SJSA1 (cell line): ENCODE measurements around the gene MEOX1. TPM values are rescaled to one million over a fixed set of nuclear protein-coding genes. Genes with fewer than 3 reads are reported as not detected.

Experiments used
- DNase-seq, 2 experiments: peaks; one replicate each; pipeline ENCODE4 v3.0.0-alpha.2; 2015 to 2020; ENCODE audit warnings: low spot score in 2 of 2, low read depth in 1 of 2
- H3K27ac ChIP-seq: fragments of 250-450 bp; sonication (Bioruptor Pico); 2 replicates; pipeline ENCODE4 v1.5.1; 2020; ENCODE audit warnings: mild to moderate bottlenecking, moderate library complexity
- H3K27me3 ChIP-seq: fragments of 250-450 bp; sonication (Bioruptor Pico); replicated peaks from 2 replicates; pipeline ENCODE4 v1.5.1; 2020; ENCODE audit warnings: mild to moderate bottlenecking, moderate library complexity
- H3K36me3 ChIP-seq: fragments of 250-450 bp; sonication (Bioruptor Pico); 2 replicates; pipeline ENCODE4 v1.5.1; 2020; ENCODE audit warnings: mild to moderate bottlenecking
- H3K4me1 ChIP-seq: fragments of 250-450 bp; sonication (Bioruptor Pico); replicated peaks from 2 replicates; pipeline ENCODE4 v1.6.1; 2021; ENCODE audit warnings: mild to moderate bottlenecking
- H3K4me3 ChIP-seq: fragments of 250-450 bp; sonication (Bioruptor Pico); 2 replicates; pipeline ENCODE4 v1.5.1; 2020; ENCODE audit warnings: mild to moderate bottlenecking
- H3K9me3 ChIP-seq: fragments of 250-450 bp; sonication (Bioruptor Pico); replicated peaks from 2 replicates; pipeline ENCODE4 v1.5.1; 2020; ENCODE audit warnings: mild to moderate bottlenecking
- total RNA-seq: library from RNA; depleted of rRNA; stranded (reverse); fragments of >200 nt; shearing (Covaris generic); gene quantifications from 2 replicates; pipeline ENCODE4 v1.2.3, GENCODE V29; 2014

Gene MEOX1
- total RNA-seq, 1 experiment from 2014 or later = not detected

DNA sequence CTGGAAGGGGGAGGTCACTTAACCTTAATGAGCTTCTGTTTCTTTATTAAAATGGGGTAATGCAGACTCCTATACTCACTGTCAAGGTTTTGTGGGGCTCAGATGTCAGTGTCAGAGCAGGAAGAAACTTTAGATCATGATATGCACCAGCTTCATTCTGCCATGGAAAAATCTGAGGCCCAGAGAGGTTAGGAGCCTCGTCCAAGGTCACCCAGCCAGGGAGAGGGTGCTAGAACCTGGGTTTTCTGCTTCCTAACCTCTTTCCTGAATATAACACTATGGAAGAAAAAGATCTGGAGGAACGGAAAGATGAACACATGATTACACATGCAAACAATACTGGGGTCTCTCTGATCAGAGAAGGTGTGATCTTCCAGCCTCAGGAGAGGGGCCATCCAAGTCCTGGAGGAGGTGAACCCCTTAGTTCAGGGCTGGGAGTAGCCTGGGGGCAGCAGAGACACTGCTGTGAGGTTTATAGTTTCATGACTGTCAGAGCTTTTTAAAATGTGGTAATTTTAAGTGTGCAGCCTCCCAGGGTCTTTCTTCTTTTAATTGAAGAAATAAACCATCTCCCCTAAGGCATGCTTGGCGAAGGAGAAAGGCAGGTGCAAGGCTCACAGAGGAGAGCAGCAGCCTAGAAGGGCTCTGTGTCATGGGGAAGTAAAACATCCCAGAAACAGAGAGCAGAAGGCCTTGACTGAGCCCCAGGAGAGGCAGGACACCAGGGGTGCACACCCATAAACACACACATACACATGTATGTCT lies 10.2 kb upstream of the MEOX1 start:
- Histone ChIP-seq H3K9me3 (no peaks in the 10 kb centered on the region), H3K27ac (no peak overlapping the region), H3K4me3 (no peak overlapping the region), H3K4me1 (peaks cover 28% of the 10 kb centered on the region), H3K27me3 (no peaks in the 10 kb centered on the region), H3K36me3 (no peaks in the 10 kb centered on the region)
- DNase-seq = no peak

DNA sequence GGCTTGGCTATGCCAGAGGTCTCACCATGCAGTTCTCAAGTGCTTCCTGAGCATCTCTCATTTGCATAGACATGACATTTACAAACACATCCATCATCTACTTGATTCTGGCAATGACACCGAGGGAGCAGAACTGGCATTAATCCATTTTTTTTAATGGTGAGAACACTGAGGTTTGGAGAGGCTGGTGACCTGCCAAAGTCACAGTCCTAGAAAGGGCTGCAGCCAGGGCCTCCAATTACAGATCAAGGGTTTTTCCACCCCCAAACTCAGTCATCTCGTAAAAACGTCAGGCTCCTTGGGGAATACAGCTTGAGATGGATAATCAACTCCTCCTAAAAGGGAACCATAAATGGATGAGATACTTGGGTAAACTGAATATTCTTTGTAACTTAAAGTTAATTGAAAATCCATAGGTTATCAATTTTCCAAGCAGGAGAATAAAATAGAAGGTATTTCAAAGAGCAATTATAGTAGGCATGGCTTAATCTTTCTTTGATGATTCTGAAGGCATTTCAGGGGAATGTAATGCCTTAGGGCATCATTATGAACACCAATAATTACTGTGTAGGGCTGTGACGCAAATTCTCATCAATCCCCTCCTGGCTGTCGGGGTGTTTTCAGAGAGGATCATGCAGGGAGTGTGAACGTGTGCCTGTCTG lies 9.4 kb upstream of the MEOX1 start:
- DNase-seq = no peak
- Histone ChIP-seq H3K36me3 (no peaks in the 10 kb centered on the region), H3K27ac (no peak overlapping the region), H3K4me3 (no peak overlapping the region), H3K9me3 (no peaks in the 10 kb centered on the region), H3K27me3 (no peaks in the 10 kb centered on the region), H3K4me1 (peaks cover 24% of the 10 kb centered on the region)

DNA sequence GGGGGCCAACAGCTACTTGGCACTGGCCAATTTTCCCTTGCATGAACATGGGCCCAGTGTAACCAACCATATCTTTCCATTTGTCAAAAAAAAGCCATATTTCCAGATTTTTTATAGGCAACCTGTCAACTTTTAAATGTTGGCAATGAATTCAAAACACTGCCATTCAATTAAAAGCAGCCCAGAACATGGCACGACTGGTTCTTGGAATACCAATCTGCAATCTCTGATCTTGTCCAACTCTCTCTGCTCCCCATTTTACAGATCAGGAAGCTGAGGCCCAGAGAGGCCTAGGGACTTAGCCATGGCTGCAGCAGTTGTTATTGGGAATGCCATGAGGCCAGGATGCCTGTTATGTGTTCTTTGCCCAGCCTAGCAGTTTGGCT lies 8.9 kb upstream of the MEOX1 start:
- Histone ChIP-seq H3K9me3 (no peaks in the 10 kb centered on the region), H3K4me1 (peaks cover 24% of the 10 kb centered on the region), H3K27me3 (no peaks in the 10 kb centered on the region), H3K4me3 (no peak overlapping the region), H3K36me3 (no peaks in the 10 kb centered on the region), H3K27ac (no peak overlapping the region)
- no peak for DNase-seq

GRCh38 chr17:43669971-43670644 lies 8.4 kb upstream of the MEOX1 start:
- DNase-seq = no peak
- no peaks in the 10 kb centered on the region for H3K27me3 ChIP-seq
- no peak overlapping the region for H3K27ac ChIP-seq
- H3K36me3 ChIP-seq = no peaks in the 10 kb centered on the region
- no peaks in the 10 kb centered on the region for H3K9me3 ChIP-seq
- H3K4me1 ChIP-seq = peaks cover 24% of the 10 kb centered on the region
- no peak overlapping the region for H3K4me3 ChIP-seq

GRCh38 chr17:43667947-43668348 lies 6.2 kb upstream of the MEOX1 start:
- no peak overlapping the region for H3K27ac ChIP-seq
- H3K4me3 ChIP-seq = no peak overlapping the region
- DNase-seq = peak in 1 of 2 experiments; percentile 43

DNA sequence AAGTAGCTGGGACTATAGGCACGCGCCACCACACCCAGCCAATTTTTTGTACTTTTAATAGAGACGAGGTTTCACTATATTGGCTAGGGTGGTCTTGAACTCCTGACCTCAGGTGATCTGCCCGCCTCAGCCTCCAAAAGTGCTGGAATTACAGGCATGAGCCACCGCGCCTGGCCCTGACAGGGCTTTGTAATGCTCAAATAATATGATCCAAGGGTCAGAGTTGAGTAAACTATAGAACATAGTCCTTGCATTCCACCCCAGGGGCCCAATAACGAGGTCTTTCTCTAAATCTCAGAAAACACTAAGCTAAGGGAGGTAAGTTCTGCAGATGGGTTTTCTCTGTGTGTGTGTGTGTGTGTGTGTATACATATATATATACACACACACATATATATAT lies 5.8 kb upstream of the MEOX1 start:
- H3K27ac ChIP-seq = no peak overlapping the region
- H3K36me3 ChIP-seq = no peaks in the 10 kb centered on the region
- DNase-seq = no peak

More at GRCh38 chr17:43667947-43668348, 6.2 kb upstream of the MEOX1 start:
- H3K4me1 ChIP-seq = peaks cover 24% of the 10 kb centered on the region
- no peaks in the 10 kb centered on the region for H3K36me3 ChIP-seq
- H3K9me3 ChIP-seq = no peaks in the 10 kb centered on the region
- H3K27me3 ChIP-seq = no peaks in the 10 kb centered on the region

GRCh38 chr17:43665937-43666236 lies 4.2 kb upstream of the MEOX1 start:
- no peaks in the 10 kb centered on the region for H3K9me3 ChIP-seq
- no peaks in the 10 kb centered on the region for H3K27me3 ChIP-seq
- H3K36me3 ChIP-seq = no peaks in the 10 kb centered on the region
- H3K4me1 ChIP-seq = peaks cover 28% of the 10 kb centered on the region
- DNase-seq = no peak
- H3K4me3 ChIP-seq = no peak overlapping the region
- no peak overlapping the region for H3K27ac ChIP-seq

More for the DNA sequence above, 5.8 kb upstream of the MEOX1 start:
- H3K9me3 ChIP-seq = no peaks in the 10 kb centered on the region
- H3K4me1 ChIP-seq = peaks cover 24% of the 10 kb centered on the region
- H3K4me3 ChIP-seq = no peak overlapping the region
- no peaks in the 10 kb centered on the region for H3K27me3 ChIP-seq

GRCh38 chr17:43665084-43665936 lies 3.6 kb upstream of the MEOX1 start:
- H3K27ac ChIP-seq = no peak overlapping the region
- no peaks in the 10 kb centered on the region for H3K36me3 ChIP-seq
- no peak for DNase-seq
- no peak overlapping the region for H3K4me3 ChIP-seq
- H3K9me3 ChIP-seq = no peaks in the 10 kb centered on the region
- no peaks in the 10 kb centered on the region for H3K27me3 ChIP-seq
- peaks cover 28% of the 10 kb centered on the region for H3K4me1 ChIP-seq

DNA sequence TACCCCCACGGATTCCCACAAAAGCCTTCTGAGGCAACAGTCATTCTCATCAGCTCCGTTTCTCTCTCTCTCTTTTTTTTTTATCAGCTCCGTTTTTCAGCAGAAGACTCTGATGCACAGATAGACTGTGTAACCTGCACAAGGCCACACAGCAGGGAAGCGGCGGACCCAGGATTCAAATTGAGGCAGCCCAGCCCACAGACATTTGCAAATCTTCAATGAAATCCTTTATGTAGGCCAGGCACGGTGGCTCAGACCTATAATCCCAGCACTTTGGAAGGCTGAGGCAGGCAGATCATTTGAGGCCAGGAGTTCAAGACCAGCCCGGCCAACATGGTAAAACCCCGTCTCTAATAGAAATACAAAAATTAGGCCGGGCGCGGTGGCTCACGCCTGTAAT lies 2.4 kb upstream of the MEOX1 start:
- Histone ChIP-seq H3K27me3 (no peaks in the 10 kb centered on the region), H3K4me3 (no peak overlapping the region), H3K36me3 (no peaks in the 10 kb centered on the region), H3K9me3 (no peaks in the 10 kb centered on the region), H3K4me1 (peaks cover 18% of the 10 kb centered on the region), H3K27ac (no peak overlapping the region)
- DNase-seq = no peak

DNA sequence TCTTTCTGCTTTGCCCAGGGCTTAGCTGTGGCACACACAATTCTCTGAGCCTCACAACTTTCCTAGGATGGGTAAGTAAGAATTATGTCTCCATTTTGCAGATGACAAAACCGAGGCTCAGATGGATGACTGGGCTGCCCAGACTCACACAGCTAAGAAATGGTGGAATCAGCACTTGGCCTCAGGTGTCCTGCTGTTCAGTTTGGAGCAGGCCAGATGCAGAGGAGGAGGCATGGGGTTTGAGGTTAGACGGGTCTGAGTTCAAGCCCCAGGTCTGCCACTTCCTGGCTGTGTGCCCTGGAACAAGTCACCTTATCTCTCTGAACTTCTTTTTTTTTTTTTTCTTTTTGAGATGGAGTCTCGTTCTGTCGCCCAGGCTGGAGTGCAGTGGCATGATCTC lies 1.7 kb upstream of the MEOX1 start:
- H3K9me3 ChIP-seq = no peaks in the 10 kb centered on the region
- H3K4me1 ChIP-seq = peaks cover 15% of the 10 kb centered on the region
- no peak overlapping the region for H3K4me3 ChIP-seq
- no peaks in the 10 kb centered on the region for H3K27me3 ChIP-seq
- no peaks in the 10 kb centered on the region for H3K36me3 ChIP-seq
- no peak overlapping the region for H3K27ac ChIP-seq
- no peak for DNase-seq

DNA sequence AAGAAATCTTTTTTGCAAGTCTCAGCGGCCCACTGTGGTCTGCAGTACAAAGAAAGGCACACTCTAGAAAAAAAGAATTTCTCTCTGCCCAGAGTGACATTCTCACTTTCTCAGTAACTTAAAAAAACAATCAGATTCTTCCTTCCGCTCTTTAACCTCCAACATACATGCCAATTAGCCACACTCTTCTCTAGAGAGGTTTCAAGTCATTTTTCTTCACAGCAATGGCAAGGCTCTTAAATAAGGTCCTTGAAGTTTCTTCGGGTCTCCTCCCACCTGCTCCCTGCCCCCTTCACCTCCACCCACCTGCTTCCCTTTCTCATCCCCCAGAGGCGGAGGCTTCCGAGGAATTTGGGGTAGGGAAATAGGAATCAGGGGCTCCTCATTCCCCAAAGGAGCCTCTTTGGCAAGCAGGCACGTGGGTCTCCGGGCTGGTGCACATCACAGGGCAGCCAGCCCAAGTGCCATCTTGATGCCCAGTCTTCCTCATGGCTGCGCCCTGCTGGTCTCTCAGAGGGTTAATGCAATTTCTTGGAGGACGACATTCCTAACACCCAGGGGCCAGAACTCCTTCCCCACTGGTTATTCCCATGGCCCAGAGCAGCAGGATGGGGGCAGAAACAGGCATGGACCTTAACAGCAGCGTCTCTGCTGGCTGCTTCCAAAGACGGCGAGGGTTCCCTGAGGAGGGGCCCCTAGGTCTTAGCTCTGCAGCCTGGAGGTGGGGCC lies 855 bp upstream of the MEOX1 start:
- no peak for DNase-seq

DNA sequence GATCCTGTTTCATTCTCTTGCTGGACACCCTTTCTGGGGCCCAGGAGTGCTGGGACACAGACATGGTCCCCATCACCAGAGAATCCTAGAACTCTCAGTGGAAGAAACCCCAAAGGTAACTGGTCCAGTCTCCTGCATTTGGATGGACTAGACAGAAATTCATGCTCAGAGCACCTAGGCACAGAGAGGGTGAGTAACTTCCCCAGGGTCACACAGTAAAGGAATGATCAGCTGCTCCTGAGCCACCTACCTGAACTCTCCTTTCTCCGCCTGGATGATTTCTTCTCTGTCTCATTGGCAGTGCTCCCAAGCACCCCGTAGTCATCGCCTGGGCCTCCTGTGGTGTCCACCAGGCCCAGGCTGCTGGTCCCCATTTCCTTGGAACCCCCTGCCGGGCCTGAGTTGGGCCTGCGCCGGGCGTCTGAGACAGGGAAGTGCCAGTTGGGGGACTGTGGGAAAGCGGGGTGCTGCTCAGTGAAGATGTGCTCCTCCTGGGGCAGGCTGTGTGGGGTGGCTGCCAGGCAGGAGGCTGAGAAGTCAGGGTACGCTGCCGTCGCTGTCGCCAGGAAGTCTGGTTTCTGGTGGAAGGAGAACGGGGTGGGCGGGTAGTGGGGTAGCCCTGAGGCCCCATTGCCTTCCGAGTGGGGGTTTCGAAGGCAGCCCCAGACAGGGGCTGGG lies 767 bp downstream of the MEOX1 start:
- DNase-seq = no peak
- peaks cover 4% of the 10 kb centered on the region; the same call in 1 of the 2 replicates for H3K4me1 ChIP-seq
- no peaks in the 10 kb centered on the region for H3K27me3 ChIP-seq
- no peak overlapping the region for H3K4me3 ChIP-seq
- no peaks in the 10 kb centered on the region for H3K36me3 ChIP-seq
- no peaks in the 10 kb centered on the region for H3K9me3 ChIP-seq
- no peak overlapping the region for H3K27ac ChIP-seq

More for the DNA sequence above, 855 bp upstream of the MEOX1 start:
- Histone ChIP-seq H3K27ac (no peak overlapping the region), H3K9me3 (no peaks in the 10 kb centered on the region), H3K27me3 (no peaks in the 10 kb centered on the region), H3K36me3 (no peaks in the 10 kb centered on the region), H3K4me1 (peaks cover 7% of the 10 kb centered on the region), H3K4me3 (no peak overlapping the region)
